Liver (tissue), 9 donors: Measurements from ENCODE around the gene CAPZA2. TPM values are rescaled to one million over a fixed set of nuclear protein-coding genes. Genes with fewer than 3 reads are reported as not detected.
"Not testable (repeated sequence)": the region's sequence is repeated elsewhere in the genome, so short reads cannot be mapped to it uniquely, and the experiment has no call there.

ENCODE experiments used
- DNase-seq: peaks from one replicate; pipeline ENCODE4 v3.0.0-alpha.2; 2017; ENCODE audit warnings: low spot score
- H3K27ac ChIP-seq, 2 donors: one replicate each; pipeline ENCODE4 v1.7.0; 2013; ENCODE audit warnings: inconsistent platforms in 2 of 2, low read length in 2 of 2, control low read depth in 1 of 2, low read depth in 1 of 2, mild to moderate bottlenecking in 1 of 2
- H3K27me3 ChIP-seq, 4 donors: one replicate each; pipeline versions ENCODE4 v1.6.1 to v1.7.0; 2013; ENCODE audit warnings: low read length in 3 of 4, inconsistent platforms in 1 of 4, mild to moderate bottlenecking in 1 of 4, moderate library complexity in 1 of 4; ENCODE audit not compliant: control insufficient read depth in 4 of 4, insufficient read depth in 4 of 4
- H3K36me3 ChIP-seq, 4 donors: one replicate each; pipeline versions ENCODE4 v1.6.1 to v1.7.0; 2013; ENCODE audit warnings: low read length in 3 of 4, mild to moderate bottlenecking in 3 of 4, low read depth in 1 of 4, moderate library complexity in 1 of 4; ENCODE audit not compliant: control insufficient read depth in 4 of 4, insufficient read depth in 3 of 4
- H3K4me1 ChIP-seq, 4 donors: one replicate each; pipeline versions ENCODE4 v1.6.1 to v1.7.0; 2013; ENCODE audit warnings: low read length in 3 of 4, mild to moderate bottlenecking in 3 of 4, moderate library complexity in 1 of 4; ENCODE audit not compliant: control insufficient read depth in 4 of 4, insufficient read depth in 4 of 4
- H3K4me3 ChIP-seq, 3 donors: one replicate each; pipeline versions ENCODE4 v1.6.1 to v1.7.0; 2013; ENCODE audit warnings: low read length in 3 of 3, control low read depth in 1 of 3, low read depth in 1 of 3, mild to moderate bottlenecking in 1 of 3
- H3K9ac ChIP-seq, 2 donors: one replicate each; pipeline ENCODE4 v1.7.0; 2013; ENCODE audit warnings: low read length in 2 of 2, mild to moderate bottlenecking in 2 of 2, moderate library complexity in 2 of 2, control low read depth in 1 of 2, low read depth in 1 of 2
- H3K9me3 ChIP-seq, 4 donors: one replicate each; pipeline versions ENCODE4 v1.6.1 to v1.7.0; 2013; ENCODE audit warnings: low read length in 3 of 4; ENCODE audit not compliant: control insufficient read depth in 4 of 4
- EGR1 ChIP-seq, 2 donors: IDR thresholded peaks; 2 replicates each; pipeline ENCODE4 v1.6.1; 2016 to 2018; ENCODE audit warnings: antibody characterized with exemption in 2 of 2, low read depth in 2 of 2
- FOXA1 ChIP-seq: IDR thresholded peaks from 2 replicates; pipeline ENCODE4 v1.6.1; 2016; ENCODE audit warnings: antibody characterized with exemption
- FOXA2 ChIP-seq: IDR thresholded peaks from 2 replicates; pipeline ENCODE4 v1.6.1; 2016; ENCODE audit warnings: antibody characterized with exemption
- HNF4A ChIP-seq, 2 donors: conservative IDR thresholded peaks; 2 replicates each; pipeline ENCODE4 v1.6.1; 2016; ENCODE audit warnings: antibody characterized with exemption in 2 of 2, mild to moderate bottlenecking in 2 of 2
- HNF4G ChIP-seq: IDR thresholded peaks from 2 replicates; pipeline ENCODE4 v1.6.1; 2016; ENCODE audit warnings: antibody characterized with exemption
- JUND ChIP-seq, 2 donors: IDR thresholded peaks; 2 replicates each; pipeline ENCODE4 v1.6.1; 2016; ENCODE audit warnings: antibody characterized with exemption in 2 of 2
- NR2F2 ChIP-seq: IDR thresholded peaks from 2 replicates; pipeline ENCODE4 v1.6.1; 2016; ENCODE audit warnings: antibody characterized with exemption
- RXRA ChIP-seq, 2 donors: IDR thresholded peaks; 2 replicates each; pipeline ENCODE4 v1.6.1; 2017 to 2018; ENCODE audit warnings: antibody characterized with exemption in 2 of 2, mild to moderate bottlenecking in 1 of 2
- TAF1 ChIP-seq: conservative IDR thresholded peaks from 2 replicates; pipeline ENCODE4 v1.6.1; 2016; ENCODE audit warnings: antibody characterized with exemption, mild to moderate bottlenecking
- YY1 ChIP-seq: IDR thresholded peaks from 2 replicates; pipeline ENCODE4 v1.6.1; 2016; ENCODE audit warnings: antibody characterized with exemption, mild to moderate bottlenecking
- WGBS: extraction: QIAGEN DNeasy Blood & Tissue Kit; methylation state at CpG from one replicate; pipeline ENCODE4 v1.1.7; 2013; 5-methylcytosine and 5-hydroxymethylcytosine counted together
- polyA plus RNA-seq, 2 donors: library from polyadenylated mRNA; stranded (reverse) in 1 of 2; unstranded in 1 of 2; fragments of 200-250 nt in 1 of 2; fragments of >200 nt in 1 of 2; fragmentation: Nextera tagmentation in 1 of 2; extraction: Ambion mirVana in 1 of 2; gene quantifications; one replicate each; pipeline versions ENCODE4 v1.2.1 to v1.2.3, GENCODE V29; 2013 to 2015
- total RNA-seq, 2 donors: library from RNA; depleted of rRNA; stranded (reverse); fragments of >200 nt; gene quantifications; one replicate each; pipeline ENCODE4 v1.2.3, GENCODE V29; 2014
- TF ChIP-seq, protein P1 (sequence below): IDR thresholded peaks from 2 replicates; pipeline ENCODE4 v1.6.1; 2016; ENCODE audit warnings: antibody characterized with exemption
- TF ChIP-seq, protein P2 (sequence below): IDR thresholded peaks from 2 replicates; pipeline ENCODE4 v1.6.1; 2016; ENCODE audit warnings: antibody characterized with exemption, mild to moderate bottlenecking
- TF ChIP-seq, protein P3 (sequence below): IDR thresholded peaks from 2 replicates; pipeline ENCODE4 v1.6.1; 2016; ENCODE audit warnings: antibody characterized with exemption
- TF ChIP-seq, protein P4 (sequence below): fragments of 150-350 bp; IDR thresholded peaks from 2 replicates; pipeline ENCODE4 v1.5.1; 2017; ENCODE audit warnings: improper control_type of control experiment, low read depth, low read length; ENCODE audit not compliant: missing input control
- donor health status: healthy.
- donor health status: healthy.
- donor health status: healthy.
- donor health status: healthy.
- donor health status: healthy.

The CAPZA2 gene
- total and polyA plus RNA-seq, 4 donors = 45.1 to 90.0 (median 69.1) TPM

DNA sequence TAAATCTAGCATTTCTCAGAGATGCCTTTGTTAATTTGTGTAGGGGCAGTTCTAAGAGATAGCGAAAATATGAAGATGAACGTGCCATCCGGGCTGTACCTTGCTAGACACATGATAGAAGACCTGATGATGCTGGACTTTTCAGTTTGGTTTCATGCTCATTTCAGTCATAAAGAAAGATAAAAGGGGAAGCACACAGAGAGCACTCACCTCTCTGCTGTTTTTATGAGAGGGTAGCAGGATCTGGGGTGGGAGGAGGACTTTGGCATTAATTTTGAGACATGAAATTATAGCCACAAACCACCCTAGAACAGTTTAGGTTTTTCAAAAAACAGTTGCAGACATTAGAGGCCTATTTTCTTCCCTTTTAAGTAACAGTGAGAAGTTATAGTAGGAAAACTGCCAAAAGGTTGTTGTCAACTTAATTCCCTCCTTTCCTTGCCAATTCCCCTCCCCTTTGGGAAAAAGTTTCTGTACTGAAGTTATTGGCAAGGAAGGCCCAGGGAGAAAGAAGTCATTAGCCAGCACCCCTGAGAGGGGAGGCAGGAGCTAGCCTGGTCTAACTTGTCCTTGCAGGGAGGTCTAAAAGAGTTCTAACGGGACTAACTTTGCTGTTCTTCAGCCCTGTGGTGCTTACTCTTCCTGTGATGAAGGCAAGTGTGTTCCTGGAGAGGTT is 93.6 kb downstream of the CAPZA2 start:
- H3K27ac ChIP-seq = peak overlapping the region; percentile 23 to 56
- WGBS = 74% methylated on average over 4 of the region's 4 CpGs
- H3K4me1 ChIP-seq = peaks cover 0 to 24% (median 11%) of the 10 kb centered on the region in 4 donors
- no peaks in the 10 kb centered on the region for H3K9me3 ChIP-seq
- no peak overlapping the region for H3K9ac ChIP-seq
- no peak overlapping the region for H3K4me3 ChIP-seq
- DNase-seq = no peak
- no peaks in the 10 kb centered on the region for H3K27me3 ChIP-seq
- no peaks in the 10 kb centered on the region for H3K36me3 ChIP-seq
- no peak for TF ChIP-seq HNF4G

DNA sequence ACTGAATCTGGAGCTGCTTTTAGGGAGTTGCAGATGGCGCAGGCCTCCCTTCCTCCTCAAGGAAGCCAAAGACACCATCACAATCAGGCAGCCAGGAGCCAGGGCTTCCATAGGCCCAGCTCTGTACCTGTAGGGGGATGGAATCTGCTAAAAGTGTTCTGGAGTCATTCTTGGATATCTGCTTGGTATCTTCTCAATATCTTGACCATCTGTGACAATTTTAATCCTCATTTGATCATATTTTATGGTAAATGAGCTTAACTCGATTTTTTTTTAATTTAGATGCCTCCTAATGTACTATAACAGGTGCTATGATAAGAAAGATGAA is 94.1 kb downstream of the CAPZA2 start:
- WGBS = 88% methylated on average over 2 of the region's 2 CpGs
- no peaks in the 10 kb centered on the region for H3K27me3 ChIP-seq
- no peak overlapping the region for H3K9ac ChIP-seq
- no peak for DNase-seq
- H3K27ac ChIP-seq = peak overlapping the region in 1 of 2 donors; percentile 56
- H3K4me1 ChIP-seq = peaks cover 0 to 24% (median 11%) of the 10 kb centered on the region in 4 donors
- no peak for TF ChIP-seq HNF4G
- no peak for TF ChIP-seq TAF1
- TF ChIP-seq EGR1 (IDR thresholded peaks at IDR 0.05; ENCODE audit: low read depth in 2 of 2) = no peak
- no peak for TF ChIP-seq NR2F2
- no peak overlapping the region for H3K4me3 ChIP-seq
- H3K9me3 ChIP-seq = no peaks in the 10 kb centered on the region
- no peaks in the 10 kb centered on the region for H3K36me3 ChIP-seq

DNA sequence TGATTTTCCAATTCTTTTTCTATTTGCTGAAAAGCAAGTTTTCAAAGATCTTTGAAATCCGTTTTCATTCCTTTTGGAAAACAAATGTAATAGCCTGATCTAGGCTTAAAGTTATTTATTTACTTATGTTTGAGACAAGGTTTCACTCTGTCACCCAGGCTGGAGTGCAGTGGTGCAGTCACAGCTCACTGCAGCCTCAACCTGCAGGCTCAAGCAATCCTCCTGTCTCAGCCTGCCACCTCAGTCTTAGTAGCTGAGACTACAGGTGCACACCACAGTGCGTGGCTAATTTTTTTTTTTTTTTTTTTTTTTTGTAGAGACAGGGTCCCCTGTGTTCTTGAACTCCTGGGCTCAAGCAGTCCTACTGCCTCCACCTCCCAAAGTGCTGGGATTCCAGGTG is 95.5 kb downstream of the CAPZA2 start:
- DNase-seq = no peak
- Histone ChIP-seq H3K9me3 (no peaks in the 10 kb centered on the region), H3K27me3 (no peaks in the 10 kb centered on the region), H3K36me3 (no peaks in the 10 kb centered on the region), H3K27ac (no peak overlapping the region), H3K4me1 (peaks cover 0 to 15% (median 6%) of the 10 kb centered on the region in 4 donors), H3K9ac (no peak overlapping the region), H3K4me3 (no peak overlapping the region)
- TF ChIP-seq FOXA2 = no peak
- TF ChIP-seq FOXA1 = no peak
- TF ChIP-seq, protein P1, sequence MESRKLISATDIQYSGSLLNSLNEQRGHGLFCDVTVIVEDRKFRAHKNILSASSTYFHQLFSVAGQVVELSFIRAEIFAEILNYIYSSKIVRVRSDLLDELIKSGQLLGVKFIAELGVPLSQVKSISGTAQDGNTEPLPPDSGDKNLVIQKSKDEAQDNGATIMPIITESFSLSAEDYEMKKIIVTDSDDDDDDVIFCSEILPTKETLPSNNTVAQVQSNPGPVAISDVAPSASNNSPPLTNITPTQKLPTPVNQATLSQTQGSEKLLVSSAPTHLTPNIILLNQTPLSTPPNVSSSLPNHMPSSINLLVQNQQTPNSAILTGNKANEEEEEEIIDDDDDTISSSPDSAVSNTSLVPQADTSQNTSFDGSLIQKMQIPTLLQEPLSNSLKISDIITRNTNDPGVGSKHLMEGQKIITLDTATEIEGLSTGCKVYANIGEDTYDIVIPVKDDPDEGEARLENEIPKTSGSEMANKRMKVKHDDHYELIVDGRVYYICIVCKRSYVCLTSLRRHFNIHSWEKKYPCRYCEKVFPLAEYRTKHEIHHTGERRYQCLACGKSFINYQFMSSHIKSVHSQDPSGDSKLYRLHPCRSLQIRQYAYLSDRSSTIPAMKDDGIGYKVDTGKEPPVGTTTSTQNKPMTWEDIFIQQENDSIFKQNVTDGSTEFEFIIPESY = no peak
- no peak for TF ChIP-seq YY1
- no peak for TF ChIP-seq HNF4G
- TF ChIP-seq HNF4A (conservative IDR thresholded peaks at IDR 0.05) = no peak
- TF ChIP-seq, protein P2, sequence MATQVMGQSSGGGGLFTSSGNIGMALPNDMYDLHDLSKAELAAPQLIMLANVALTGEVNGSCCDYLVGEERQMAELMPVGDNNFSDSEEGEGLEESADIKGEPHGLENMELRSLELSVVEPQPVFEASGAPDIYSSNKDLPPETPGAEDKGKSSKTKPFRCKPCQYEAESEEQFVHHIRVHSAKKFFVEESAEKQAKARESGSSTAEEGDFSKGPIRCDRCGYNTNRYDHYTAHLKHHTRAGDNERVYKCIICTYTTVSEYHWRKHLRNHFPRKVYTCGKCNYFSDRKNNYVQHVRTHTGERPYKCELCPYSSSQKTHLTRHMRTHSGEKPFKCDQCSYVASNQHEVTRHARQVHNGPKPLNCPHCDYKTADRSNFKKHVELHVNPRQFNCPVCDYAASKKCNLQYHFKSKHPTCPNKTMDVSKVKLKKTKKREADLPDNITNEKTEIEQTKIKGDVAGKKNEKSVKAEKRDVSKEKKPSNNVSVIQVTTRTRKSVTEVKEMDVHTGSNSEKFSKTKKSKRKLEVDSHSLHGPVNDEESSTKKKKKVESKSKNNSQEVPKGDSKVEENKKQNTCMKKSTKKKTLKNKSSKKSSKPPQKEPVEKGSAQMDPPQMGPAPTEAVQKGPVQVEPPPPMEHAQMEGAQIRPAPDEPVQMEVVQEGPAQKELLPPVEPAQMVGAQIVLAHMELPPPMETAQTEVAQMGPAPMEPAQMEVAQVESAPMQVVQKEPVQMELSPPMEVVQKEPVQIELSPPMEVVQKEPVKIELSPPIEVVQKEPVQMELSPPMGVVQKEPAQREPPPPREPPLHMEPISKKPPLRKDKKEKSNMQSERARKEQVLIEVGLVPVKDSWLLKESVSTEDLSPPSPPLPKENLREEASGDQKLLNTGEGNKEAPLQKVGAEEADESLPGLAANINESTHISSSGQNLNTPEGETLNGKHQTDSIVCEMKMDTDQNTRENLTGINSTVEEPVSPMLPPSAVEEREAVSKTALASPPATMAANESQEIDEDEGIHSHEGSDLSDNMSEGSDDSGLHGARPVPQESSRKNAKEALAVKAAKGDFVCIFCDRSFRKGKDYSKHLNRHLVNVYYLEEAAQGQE = no peak
- TF ChIP-seq, protein P3, sequence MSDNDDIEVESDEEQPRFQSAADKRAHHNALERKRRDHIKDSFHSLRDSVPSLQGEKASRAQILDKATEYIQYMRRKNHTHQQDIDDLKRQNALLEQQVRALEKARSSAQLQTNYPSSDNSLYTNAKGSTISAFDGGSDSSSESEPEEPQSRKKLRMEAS = no peak
- TF ChIP-seq JUND (IDR thresholded peaks at IDR 0.05) = no peak
- TF ChIP-seq RXRA (IDR thresholded peaks at IDR 0.05) = no peak
- TF ChIP-seq, protein P4, sequence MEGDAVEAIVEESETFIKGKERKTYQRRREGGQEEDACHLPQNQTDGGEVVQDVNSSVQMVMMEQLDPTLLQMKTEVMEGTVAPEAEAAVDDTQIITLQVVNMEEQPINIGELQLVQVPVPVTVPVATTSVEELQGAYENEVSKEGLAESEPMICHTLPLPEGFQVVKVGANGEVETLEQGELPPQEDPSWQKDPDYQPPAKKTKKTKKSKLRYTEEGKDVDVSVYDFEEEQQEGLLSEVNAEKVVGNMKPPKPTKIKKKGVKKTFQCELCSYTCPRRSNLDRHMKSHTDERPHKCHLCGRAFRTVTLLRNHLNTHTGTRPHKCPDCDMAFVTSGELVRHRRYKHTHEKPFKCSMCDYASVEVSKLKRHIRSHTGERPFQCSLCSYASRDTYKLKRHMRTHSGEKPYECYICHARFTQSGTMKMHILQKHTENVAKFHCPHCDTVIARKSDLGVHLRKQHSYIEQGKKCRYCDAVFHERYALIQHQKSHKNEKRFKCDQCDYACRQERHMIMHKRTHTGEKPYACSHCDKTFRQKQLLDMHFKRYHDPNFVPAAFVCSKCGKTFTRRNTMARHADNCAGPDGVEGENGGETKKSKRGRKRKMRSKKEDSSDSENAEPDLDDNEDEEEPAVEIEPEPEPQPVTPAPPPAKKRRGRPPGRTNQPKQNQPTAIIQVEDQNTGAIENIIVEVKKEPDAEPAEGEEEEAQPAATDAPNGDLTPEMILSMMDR = no peak
- 68% methylated on average over 2 of the region's 2 CpGs for WGBS

DNA sequence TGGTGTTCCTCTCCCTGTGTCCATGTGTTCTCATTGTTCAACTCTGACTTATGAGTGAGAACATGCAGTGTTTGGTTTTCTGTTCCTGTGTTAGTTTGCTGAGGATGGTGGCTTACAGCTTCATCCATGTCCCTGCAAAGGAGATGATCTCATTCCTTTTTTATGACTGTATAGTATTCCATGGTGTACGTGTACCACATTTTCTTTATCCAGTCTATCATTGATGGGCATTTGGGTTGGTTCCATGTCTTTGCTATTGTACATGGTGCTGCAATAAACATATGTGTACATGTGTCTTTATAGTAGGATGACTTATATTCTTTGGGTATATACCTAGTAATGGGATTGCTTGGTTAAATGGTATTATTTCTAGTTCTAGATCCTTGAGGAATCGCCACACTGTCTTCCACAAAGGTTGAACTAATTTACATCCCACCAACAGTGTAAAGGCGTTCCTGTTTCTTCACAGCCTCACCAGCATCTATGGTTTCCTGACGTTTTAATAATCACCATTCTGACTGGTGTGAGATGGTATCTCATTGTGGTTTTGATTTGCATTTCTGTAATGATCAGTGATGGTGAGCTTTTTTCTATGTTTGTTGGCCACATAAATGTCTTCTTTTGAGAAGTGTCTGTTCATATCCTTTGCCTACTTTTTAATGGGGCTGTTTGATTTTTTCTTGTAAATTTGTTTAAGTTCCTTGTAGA is 99.7 kb downstream of the CAPZA2 start:
- not testable (repeated sequence) for H3K36me3 ChIP-seq, H3K4me1 ChIP-seq, H3K27ac ChIP-seq, H3K27me3 ChIP-seq, H3K9ac ChIP-seq, H3K4me3 ChIP-seq, DNase-seq, H3K9me3 ChIP-seq
- WGBS = 89% methylated on average over 4 of the region's 4 CpGs
